ENCODE measurements around the gene NEK8.

The NEK8 gene

DNA sequence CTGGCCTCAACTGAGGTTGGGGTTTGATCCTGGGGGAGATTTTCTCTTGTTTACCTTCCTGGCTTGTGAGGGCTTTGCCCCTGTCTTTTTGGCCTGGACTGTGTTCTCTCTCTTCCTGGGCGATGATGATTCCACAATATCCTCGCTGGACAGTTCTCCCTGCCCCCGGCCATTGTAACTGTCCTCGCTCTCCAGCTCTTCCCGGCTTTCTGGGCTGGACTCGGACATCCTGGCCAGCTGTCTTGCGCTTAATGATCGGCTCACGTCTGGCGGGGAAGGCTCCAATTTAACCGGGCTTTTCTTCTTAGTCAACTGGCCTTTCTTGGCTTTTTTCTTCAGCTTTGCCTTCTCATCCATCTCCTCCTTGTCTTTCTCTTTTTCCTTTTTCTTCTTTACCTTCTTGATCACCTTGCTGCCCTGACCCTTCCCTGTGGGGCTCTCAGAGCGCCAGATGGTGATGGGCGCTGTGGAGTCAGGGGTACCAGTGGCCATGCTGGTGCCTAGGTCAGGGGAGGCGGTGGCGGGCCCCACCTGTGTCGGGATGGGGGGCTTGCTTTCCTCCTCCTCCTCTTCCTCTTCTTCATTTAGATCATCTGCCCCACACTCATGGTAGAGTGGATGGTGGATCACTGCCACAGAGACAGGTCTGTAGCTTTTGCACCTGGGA is 24.9 kb upstream of the NEK8 start:
- no peak for TF ChIP-seq GATA2 (IDR thresholded peaks at IDR 0.05; ENCODE audit: low read depth, low read length)
- no peak for TF ChIP-seq GATA3 (IDR thresholded peaks at IDR 0.05; ENCODE audit: low read depth, low read length)

DNA sequence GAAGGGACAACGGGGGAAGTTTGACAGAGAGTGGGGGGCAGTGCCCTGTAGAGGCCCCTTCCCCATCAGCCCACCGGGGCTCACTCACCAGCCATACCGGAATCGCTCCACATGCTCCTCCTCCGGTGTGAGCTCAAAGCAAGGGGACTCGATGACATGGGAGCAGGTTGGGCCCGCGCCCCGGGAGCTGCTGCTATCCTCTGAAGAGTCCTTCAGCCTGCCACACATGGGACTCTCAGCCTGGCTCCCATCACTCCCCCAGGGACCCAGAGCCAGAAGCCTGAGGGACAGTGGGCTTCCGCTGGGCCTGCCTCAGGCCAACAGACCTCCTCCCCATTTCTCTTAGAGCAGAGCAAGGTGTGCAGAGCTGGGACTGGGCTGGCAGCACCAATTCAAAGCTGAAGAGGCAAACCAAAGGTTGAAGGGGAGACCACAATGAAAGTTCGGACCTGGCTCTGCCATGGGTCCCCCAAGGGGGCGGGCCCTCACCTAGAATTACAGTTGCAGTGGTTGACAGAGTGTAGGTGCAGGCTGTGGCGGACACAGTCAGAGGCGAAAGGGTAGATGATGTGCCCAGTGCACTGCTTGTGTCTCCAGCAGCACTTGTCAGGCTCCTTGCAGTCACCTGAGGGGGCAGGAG is 24.2 kb upstream of the NEK8 start:
- TF ChIP-seq GATA3 (IDR thresholded peaks at IDR 0.05; ENCODE audit: low read depth, low read length) (no peak), GATA2 (IDR thresholded peaks at IDR 0.05; ENCODE audit: low read depth, low read length) (no peak)

GRCh38 chr17:28705074-28705659 is 23.4 kb upstream of the NEK8 start:
- TF ChIP-seq GATA2 (IDR thresholded peaks at IDR 0.05; ENCODE audit: low read depth, low read length) (no peak), GATA3 (IDR thresholded peaks at IDR 0.05; ENCODE audit: low read depth, low read length) (no peak)

DNA sequence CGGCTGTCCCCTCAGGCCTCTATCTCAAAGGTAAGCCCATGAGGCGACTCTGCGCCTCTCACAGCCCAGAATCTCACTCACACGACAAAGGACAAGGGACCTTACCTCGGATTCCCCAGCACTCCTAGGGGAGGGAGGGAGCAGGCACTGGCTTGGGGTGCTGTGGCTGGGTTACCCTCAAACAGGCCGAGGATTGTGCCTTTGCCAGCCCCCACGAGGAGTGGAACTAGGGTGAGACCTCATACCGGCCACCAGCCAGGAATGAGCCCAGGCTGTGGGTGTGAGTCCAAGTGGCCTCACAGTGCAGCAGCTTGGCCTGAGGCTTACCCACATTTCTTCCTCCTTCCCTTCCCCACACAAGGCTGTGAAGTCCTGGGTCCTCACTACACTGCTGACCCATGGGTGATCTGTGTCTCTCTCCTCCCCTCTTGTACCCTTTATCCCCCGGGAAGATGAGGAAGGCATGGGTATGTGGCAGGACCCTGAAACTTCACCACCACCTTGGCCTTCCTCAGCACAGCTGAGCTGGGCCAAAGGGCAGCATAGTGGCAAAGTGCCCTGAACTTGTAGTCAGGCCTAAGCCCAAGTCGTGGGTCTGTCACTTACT is 22.8 kb upstream of the NEK8 start:
- TF ChIP-seq GATA2 (IDR thresholded peaks at IDR 0.05; ENCODE audit: low read depth, low read length) (no peak), GATA3 (IDR thresholded peaks at IDR 0.05; ENCODE audit: low read depth, low read length) (no peak)

- TF ChIP-seq GATA2 (IDR thresholded peaks at IDR 0.05; ENCODE audit: low read depth, low read length), result peak; percentile 71
- TF ChIP-seq GATA3 (IDR thresholded peaks at IDR 0.05; ENCODE audit: low read depth, low read length), result no peak
These were observed 21.9 kb upstream of the NEK8 start for GRCh38 chr17:28706471-28707338.

DNA sequence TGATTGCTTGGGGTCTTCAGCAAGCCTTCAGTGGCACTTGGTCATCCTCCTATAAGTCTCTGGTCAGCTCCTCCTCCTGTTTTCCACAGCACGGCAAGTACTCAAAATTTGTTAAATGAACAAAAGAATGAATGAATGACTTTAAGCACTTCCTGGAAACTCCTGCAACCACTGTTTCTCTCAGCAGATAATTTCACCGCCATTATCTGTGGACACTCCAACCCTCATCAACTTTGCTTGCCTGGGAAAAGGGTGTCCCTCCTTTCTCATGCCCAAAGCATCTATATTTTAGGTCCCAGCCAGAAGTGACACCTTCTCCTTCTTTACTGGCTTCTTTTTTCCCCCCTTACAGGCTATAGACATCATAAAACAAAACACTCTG is 21.3 kb upstream of the NEK8 start:
- TF ChIP-seq GATA2 (IDR thresholded peaks at IDR 0.05; ENCODE audit: low read depth, low read length), result no peak
- TF ChIP-seq GATA3 (IDR thresholded peaks at IDR 0.05; ENCODE audit: low read depth, low read length), result no peak

DNA sequence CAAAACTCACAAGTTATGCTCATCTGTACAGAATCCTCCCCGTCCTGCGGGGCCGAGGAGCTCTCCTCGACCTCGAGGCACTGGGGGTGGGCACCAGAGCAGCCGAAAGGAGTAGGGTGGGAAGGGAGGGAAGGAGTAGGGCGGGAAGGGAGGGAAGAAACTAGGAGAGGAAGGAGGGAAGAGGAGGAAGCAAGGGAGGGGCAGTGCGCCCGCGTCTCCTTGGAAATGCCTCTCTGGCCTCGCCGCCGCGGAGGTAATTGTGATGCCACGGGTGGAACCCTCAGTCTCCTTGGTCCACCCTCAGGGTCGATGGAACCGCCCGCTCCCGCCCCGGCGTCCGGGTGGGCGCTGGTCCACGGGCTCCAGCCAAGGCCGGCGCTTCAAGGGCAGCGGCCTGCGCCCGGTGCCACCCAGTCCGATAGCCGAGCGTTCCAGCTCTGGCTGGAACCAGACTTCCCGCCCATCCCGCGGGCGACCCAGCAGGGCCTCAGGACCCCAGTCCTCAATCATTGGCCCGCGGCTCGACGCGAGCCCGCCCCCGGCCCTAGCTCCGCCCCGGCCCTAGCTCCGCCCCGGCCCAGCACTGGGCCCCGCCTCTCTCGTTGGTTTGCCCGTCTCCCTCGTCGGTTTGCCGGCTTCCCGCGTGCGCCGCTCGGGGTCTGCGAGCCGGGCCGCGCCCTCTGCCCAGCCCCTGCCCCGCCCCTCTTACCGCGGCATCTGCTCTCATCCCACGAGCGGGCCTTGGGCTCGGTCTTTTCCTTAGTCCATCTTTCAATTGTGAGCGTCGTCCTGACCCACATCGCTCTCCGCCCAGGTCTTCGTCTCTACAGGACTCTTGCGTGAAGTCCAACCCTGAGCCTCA is 17.5 kb upstream of the NEK8 start:
- TF ChIP-seq GATA2 (IDR thresholded peaks at IDR 0.05; ENCODE audit: low read depth, low read length), result no peak
- TF ChIP-seq GATA3 (IDR thresholded peaks at IDR 0.05; ENCODE audit: low read depth, low read length), result no peak

DNA sequence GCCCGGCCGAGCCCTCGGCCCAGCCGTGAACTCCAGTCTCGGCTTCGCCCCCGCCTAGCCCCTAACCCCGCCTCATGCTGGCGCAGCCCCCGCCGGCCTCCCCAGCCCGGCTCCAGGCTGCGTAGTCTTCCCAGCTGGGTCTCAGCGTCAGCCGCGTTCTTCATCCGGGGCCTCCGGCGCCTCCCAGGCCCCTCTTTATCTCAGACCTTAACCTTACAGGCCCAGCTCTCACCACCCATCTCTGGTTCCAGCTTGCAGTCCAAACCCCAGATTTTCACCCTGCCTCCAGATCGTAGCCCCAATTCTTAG is 16.9 kb upstream of the NEK8 start, which contains the start of gene PROCA1:
Gene PROCA1 (minus strand): TSS at position 166 of the 309 bp plus-strand sequence. CDS start 228 bp downstream, outside the sequence.
- TF ChIP-seq GATA2 (IDR thresholded peaks at IDR 0.05; ENCODE audit: low read depth, low read length), result no peak
- TF ChIP-seq GATA3 (IDR thresholded peaks at IDR 0.05; ENCODE audit: low read depth, low read length), result no peak

GRCh38 chr17:28712032-28712704 is 16.4 kb upstream of the NEK8 start:
- no peak for TF ChIP-seq GATA2 (IDR thresholded peaks at IDR 0.05; ENCODE audit: low read depth, low read length)
- TF ChIP-seq GATA3 (IDR thresholded peaks at IDR 0.05; ENCODE audit: low read depth, low read length), result no peak

GRCh38 chr17:28712705-28713415 is 15.7 kb upstream of the NEK8 start:
- TF ChIP-seq GATA2 (IDR thresholded peaks at IDR 0.05; ENCODE audit: low read depth, low read length) (no peak), GATA3 (IDR thresholded peaks at IDR 0.05; ENCODE audit: low read depth, low read length) (no peak)

DNA sequence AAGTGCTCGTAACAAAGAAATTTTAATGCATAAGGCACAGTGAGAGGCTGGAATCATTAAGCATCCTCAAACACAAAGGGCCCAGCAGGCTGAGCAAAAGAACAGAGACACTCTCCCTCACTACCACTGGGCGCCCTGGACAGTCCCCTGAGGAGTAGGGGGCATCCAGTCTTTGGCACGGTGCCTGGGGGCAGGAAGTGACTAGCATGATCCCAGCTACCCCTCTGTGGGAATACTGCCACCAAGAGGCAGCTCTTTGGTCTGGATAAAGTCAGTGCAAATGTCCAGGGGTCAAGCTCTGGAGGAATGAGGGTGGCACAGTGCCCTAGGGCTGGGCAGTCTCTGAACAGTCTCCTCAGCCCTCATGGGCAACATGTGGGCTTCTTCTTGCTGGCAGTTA is 14.3 kb upstream of the NEK8 start:
- TF ChIP-seq GATA3 (IDR thresholded peaks at IDR 0.05; ENCODE audit: low read depth, low read length) (no peak), GATA2 (IDR thresholded peaks at IDR 0.05; ENCODE audit: low read depth, low read length) (no peak)

DNA sequence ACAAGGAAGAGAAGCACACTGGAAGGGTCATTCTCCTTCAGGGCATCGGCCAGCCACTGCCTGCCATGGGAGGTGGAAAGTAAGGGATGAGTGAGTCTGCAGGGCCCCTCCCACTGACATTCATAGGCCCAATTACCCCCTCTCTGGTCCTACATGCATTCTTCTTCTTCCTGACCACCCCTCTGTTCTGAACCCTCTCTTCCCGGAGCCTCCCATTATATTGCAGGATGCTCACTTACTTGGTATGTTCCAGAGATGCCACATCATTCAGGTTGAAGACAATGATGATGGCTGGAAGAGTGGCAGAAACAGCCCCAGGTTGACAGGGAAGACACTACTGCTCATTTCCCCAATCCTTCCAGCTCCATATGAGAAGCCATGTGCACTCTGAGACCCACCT is 13.4 kb upstream of the NEK8 start:
- TF ChIP-seq GATA2 (IDR thresholded peaks at IDR 0.05; ENCODE audit: low read depth, low read length) (no peak), GATA3 (IDR thresholded peaks at IDR 0.05; ENCODE audit: low read depth, low read length) (no peak)

Measured in SH-SY5Y (cell line).